H1 (cell line): ENCODE measurements around the gene GPSM1. TPM values are rescaled to one million over a fixed set of nuclear protein-coding genes. Genes with fewer than 3 reads are reported as not detected.

Experiments used
- CTCF ChIA-PET: fragments of 300-600 bp; sonication (Branson Sonifier 250); formaldehyde crosslinking; loops from one replicate; lab custom pipeline; 2021; ENCODE audit not compliant: partially characterized antibody; lab: Charles Lee
- POLR2A ChIA-PET: fragments of 300-600 bp; sonication (Branson Sonifier 250); formaldehyde crosslinking; loops from one replicate; lab custom pipeline; 2021; ENCODE audit warnings: inconsistent platforms; ENCODE audit not compliant: partially characterized antibody; lab: Charles Lee
- DNase-seq, 2 experiments: peaks; one replicate each; pipeline versions ENCODE4 v3.0.0 to v3.0.0-alpha.2; 2010 to 2022; ENCODE audit warnings: low spot score in 2 of 2, low read depth in 1 of 2, mixed read lengths in 1 of 2
- FAIRE-seq: peaks from 2 replicates; lab custom pipeline; 2011; peaks lifted over from hg19 to GRCh38; lab: Jason Lieb, UNC
- H2AFZ ChIP-seq: 2 replicates; pipeline ENCODE4 v1.8.1; 2012; ENCODE audit warnings: low read length, inconsistent platforms
- H2AK5ac ChIP-seq: 2 replicates; pipeline ENCODE4 v1.6.1; 2013; ENCODE audit warnings: low read depth, low read length
- H2BK120ac ChIP-seq: replicated peaks from 2 replicates; pipeline ENCODE3; 2013; ENCODE audit warnings: low read depth, low read length, inconsistent platforms
- H2BK12ac ChIP-seq: 2 replicates; pipeline ENCODE4 v1.6.1; 2013; ENCODE audit warnings: low read depth, low read length
- H2BK15ac ChIP-seq: 2 replicates; pipeline ENCODE4 v1.6.1; 2013; ENCODE audit warnings: low read length
- H2BK20ac ChIP-seq: 2 replicates; pipeline ENCODE4 v1.6.1; 2013; ENCODE audit warnings: low read length
- H2BK5ac ChIP-seq: 2 replicates; pipeline ENCODE4 v1.6.1; 2013; ENCODE audit warnings: low read depth, low read length
- H3K14ac ChIP-seq: 2 replicates; pipeline ENCODE4 v1.6.1; 2013; ENCODE audit warnings: inconsistent platforms; ENCODE audit not compliant: insufficient read length
- H3K18ac ChIP-seq: 2 replicates; pipeline ENCODE4 v1.6.1; 2013; ENCODE audit warnings: low read length; ENCODE audit errors: extremely low read depth
- H3K23ac ChIP-seq: 2 replicates; pipeline ENCODE4 v1.6.1; 2013; ENCODE audit warnings: inconsistent platforms; ENCODE audit not compliant: insufficient read length
- H3K23me2 ChIP-seq: 2 replicates; pipeline ENCODE4 v1.6.1; 2013; ENCODE audit warnings: low read depth, low read length
- H3K27ac ChIP-seq: 2 replicates; pipeline ENCODE4 v1.6.1; 2011; ENCODE audit warnings: low read depth, low read length, inconsistent platforms
- H3K27me3 ChIP-seq, 4 experiments: replicated peaks in 1 of 4; 1 replicate in 1 of 4; 2 replicates in 3 of 4; pipeline versions ENCODE4 v1.6.1 to v1.8.1; 2011 to 2013; ENCODE audit warnings: low read length in 3 of 4, mild to moderate bottlenecking in 3 of 4, inconsistent platforms in 2 of 4, mixed read lengths in 2 of 4, moderate library complexity in 1 of 4; ENCODE audit not compliant: control insufficient read depth in 3 of 4, insufficient read depth in 3 of 4; ENCODE audit errors: extremely low read depth in 1 of 4
- H3K36me3 ChIP-seq, 4 experiments: 2 replicates each; pipeline versions ENCODE4 v1.6.1 to v1.8.1; 2011 to 2013; ENCODE audit warnings: mild to moderate bottlenecking in 4 of 4, low read length in 3 of 4, moderate library complexity in 2 of 4, control low read depth in 1 of 4, inconsistent platforms in 1 of 4; ENCODE audit not compliant: insufficient read depth in 4 of 4, control insufficient read depth in 2 of 4
- H3K4ac ChIP-seq: replicated peaks from 2 replicates; pipeline ENCODE3; 2013; ENCODE audit warnings: low read length, low read depth, mixed read lengths, inconsistent platforms; ENCODE audit not compliant: insufficient read length
- H3K4me1 ChIP-seq, 4 experiments: replicated peaks in 1 of 4; 1 replicate in 1 of 4; 2 replicates in 3 of 4; pipeline versions ENCODE4 v1.6.1 to v1.8.1; 2011 to 2013; ENCODE audit warnings: low read length in 3 of 4, inconsistent platforms in 2 of 4, mixed read lengths in 1 of 4; ENCODE audit not compliant: insufficient read depth in 4 of 4, control insufficient read depth in 3 of 4
- H3K4me2 ChIP-seq, 2 experiments: 2 replicates each; pipeline versions ENCODE4 v1.6.1 to v1.8.1; 2011 to 2013; ENCODE audit warnings: low read depth in 2 of 2, low read length in 2 of 2, control low read depth in 1 of 2, inconsistent platforms in 1 of 2, mild to moderate bottlenecking in 1 of 2; ENCODE audit not compliant: insufficient read depth in 1 of 2
- H3K4me3 ChIP-seq, 4 experiments: fragments of 200-600, 300-600 bp in 1 of 4; sonication (generic), shearing (Covaris generic), sonication (Bioruptor Twin) in 1 of 4; 2 replicates each; pipeline versions ENCODE4 v1.5.1 to v1.8.1; 2011 to 2016; ENCODE audit warnings: low read length in 4 of 4, low read depth in 3 of 4, control low read depth in 2 of 4, inconsistent platforms in 2 of 4, mild to moderate bottlenecking in 2 of 4, mixed read lengths in 1 of 4, moderate library complexity in 1 of 4; ENCODE audit not compliant: insufficient read depth in 2 of 4; ENCODE audit errors: extremely low read depth in 1 of 4
- H3K56ac ChIP-seq: replicated peaks from 2 replicates; pipeline ENCODE3; 2013; ENCODE audit warnings: low read depth, mild to moderate bottlenecking, mixed read lengths, low read length, inconsistent platforms; ENCODE audit not compliant: insufficient read length
- H3K79me1 ChIP-seq: 2 replicates; pipeline ENCODE4 v1.6.1; 2013; ENCODE audit warnings: low read depth, low read length, control low read depth
- H3K79me2 ChIP-seq, 2 experiments: 2 replicates each; pipeline versions ENCODE4 v1.6.1 to v1.8.1; 2012 to 2013; ENCODE audit warnings: low read length in 2 of 2, mild to moderate bottlenecking in 2 of 2, inconsistent platforms in 1 of 2; ENCODE audit not compliant: insufficient read depth in 2 of 2, control insufficient read depth in 1 of 2
- H3K9ac ChIP-seq, 4 experiments: replicated peaks in 1 of 4; 1 replicate in 1 of 4; 2 replicates in 3 of 4; pipeline versions ENCODE4 v1.6.1 to v1.8.1; 2011 to 2013; ENCODE audit warnings: low read depth in 3 of 4, low read length in 3 of 4, control low read depth in 2 of 4, mild to moderate bottlenecking in 2 of 4, moderate library complexity in 2 of 4, inconsistent platforms in 1 of 4; ENCODE audit errors: extremely low read depth in 1 of 4
- H3K9me3 ChIP-seq, 2 experiments: 2 replicates each; pipeline versions ENCODE4 v1.6.1 to v1.8.1; 2012 to 2013; ENCODE audit warnings: mild to moderate bottlenecking in 2 of 2, moderate library complexity in 2 of 2, control low read depth in 1 of 2, inconsistent platforms in 1 of 2, low read depth in 1 of 2, low read length in 1 of 2, mixed read lengths in 1 of 2; ENCODE audit not compliant: insufficient read depth in 2 of 2
- H4K20me1 ChIP-seq, 2 experiments: replicated peaks in 1 of 2; 2 replicates each; pipeline versions ENCODE3 to v1.8.1; 2011 to 2013; ENCODE audit warnings: inconsistent platforms in 2 of 2, low read length in 2 of 2, mild to moderate bottlenecking in 1 of 2; ENCODE audit not compliant: insufficient read depth in 2 of 2, control insufficient read depth in 1 of 2
- H4K5ac ChIP-seq: 2 replicates; pipeline ENCODE4 v1.6.1; 2013; ENCODE audit warnings: low read length, low read depth, mixed read lengths, inconsistent platforms; ENCODE audit not compliant: insufficient read length
- H4K8ac ChIP-seq: 2 replicates; pipeline ENCODE4 v1.8.0; 2013; ENCODE audit warnings: mild to moderate bottlenecking, moderate library complexity, low read length, inconsistent platforms; ENCODE audit not compliant: insufficient read depth; ENCODE audit errors: extremely low read depth
- H4K91ac ChIP-seq: replicated peaks from 2 replicates; pipeline ENCODE3; 2013; ENCODE audit warnings: low read length, mixed read lengths, inconsistent platforms; ENCODE audit not compliant: insufficient read length
- FOSL1 ChIP-seq: IDR thresholded peaks from 2 replicates; pipeline ENCODE4 v1.6.1; 2011; ENCODE audit warnings: mild to moderate bottlenecking, low read depth, low read length, moderate library complexity; ENCODE audit not compliant: insufficient read depth
- NANOG ChIP-seq: IDR thresholded peaks from 2 replicates; pipeline ENCODE4 v1.6.1; 2011; ENCODE audit warnings: low read length, low read depth, mild to moderate bottlenecking, inconsistent platforms; ENCODE audit not compliant: insufficient read depth, poor library complexity, severe bottlenecking
- WGBS, 2 experiments: shearing (Covaris generic) in 1 of 2; methylation state at CpG; one replicate each; pipeline versions ENCODE4 v1.1.6 to v1.1.7; 2013 to 2015; ENCODE audit warnings: low lambda C conversion rate in 2 of 2, mixed read lengths in 2 of 2, inconsistent platforms in 1 of 2, low coverage in 1 of 2, missing lambda C conversion rate in 1 of 2; ENCODE audit not compliant: insufficient replicate concordance in 2 of 2, insufficient coverage in 1 of 2, insufficient read length in 1 of 2; ENCODE audit errors: extremely low coverage in 1 of 2, missing lambda C conversion rate in 1 of 2; 5-methylcytosine and 5-hydroxymethylcytosine counted together
- polyA plus RNA-seq, 7 experiments: library from polyadenylated mRNA; depleted of rRNA in 3 of 7; stranded (reverse) in 5 of 7; unstranded in 2 of 7; fragments of >200 nt in 5 of 7; fragments of 200-250 nt in 2 of 7; gene quantifications; 1 replicate in 5 of 7; 2 replicates in 1 of 7; 4 replicates in 1 of 7; pipeline versions ENCODE4 v1.2.1 to v1.2.3, GENCODE V29; 2011 to 2013; ENCODE audit warnings: missing spikeins in 2 of 7, mixed read lengths in 2 of 7
- total RNA-seq: library from RNA; stranded (reverse); fragmentation: NEBNext Ultra II Directional; extraction: Animal tissue kit (Norgen Biotek cat#: 25700); gene quantifications from 2 replicates; pipeline ENCODE4 v1.2.1, GENCODE V29; 2021

GPSM1 gene
- total and polyA plus RNA-seq, 2 of the 8 experiments (the other 6 are each of a cell fraction or from before 2014, with no cell fraction given): 12.8 to 18.0 TPM

DNA sequence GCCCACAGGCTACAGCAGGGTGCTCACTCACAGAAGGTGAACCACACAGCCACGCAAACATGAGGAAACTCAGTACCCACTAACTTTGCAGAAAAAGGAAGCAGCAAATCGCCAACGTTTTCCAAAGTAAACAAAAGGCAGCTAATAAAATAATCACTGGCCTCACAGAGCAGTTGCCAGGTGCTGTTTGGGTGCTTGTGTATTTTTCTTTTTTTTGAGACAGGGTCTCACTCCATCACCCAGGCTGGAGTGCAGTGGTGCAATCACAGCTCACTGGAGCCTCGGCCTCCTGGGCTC, 68.8 kb downstream of the GPSM1 start:
- no peak overlapping the region for H3K27ac ChIP-seq
- H2BK20ac ChIP-seq: no peak overlapping the region
- H2BK5ac ChIP-seq: no peak overlapping the region
- peaks cover 0 to 26% of the 10 kb centered on the region in 2 experiments; a peak in 2 of 4 replicates for H3K79me2 ChIP-seq
- H2BK120ac ChIP-seq: no peak overlapping the region
- H3K23me2 ChIP-seq: peaks cover 6% of the 10 kb centered on the region; the same call in 1 of the 2 replicates
- H4K91ac ChIP-seq: no peak overlapping the region
- H3K56ac ChIP-seq: no peak overlapping the region
- H4K5ac ChIP-seq: no peak overlapping the region
- no peak overlapping the region for H3K4me3 ChIP-seq
- H2AK5ac ChIP-seq: no peak overlapping the region
- no peak overlapping the region for H3K4me2 ChIP-seq
- no peak overlapping the region for H3K9ac ChIP-seq
- no peak overlapping the region for H3K14ac ChIP-seq
- H3K4me1 ChIP-seq: peaks cover 0 to 10% (median 7%) of the 10 kb centered on the region in 4 experiments; a peak in 5 of 7 replicates
- H3K9me3 ChIP-seq: no peaks in the 10 kb centered on the region
- H2BK12ac ChIP-seq: no peak overlapping the region
- peaks cover 39 to 62% (median 60%) of the 10 kb centered on the region in 4 experiments for H3K36me3 ChIP-seq
- H3K18ac ChIP-seq: no peak overlapping the region
- FAIRE-seq (no peak), DNase-seq (no peak)
- peaks cover 6 to 12% of the 10 kb centered on the region in 2 experiments for H4K20me1 ChIP-seq
- no peak overlapping the region for H3K23ac ChIP-seq
- WGBS, 2 experiments: 78% methylated on average over 3 of the region's 4 CpGs; no CpG with 5 or more reads in 1 of the 2 experiments
- no peak overlapping the region for H2AFZ ChIP-seq
- no peak overlapping the region for H2BK15ac ChIP-seq
- peaks cover 10% of the 10 kb centered on the region; the same call in 1 of the 2 replicates for H3K79me1 ChIP-seq
- no peak for TF ChIP-seq FOSL1
- TF ChIP-seq NANOG: no peak
- H3K27me3 ChIP-seq: no peaks in the 10 kb centered on the region
- ChIA-PET CTCF (interaction anchor here (1.0 to 1.6 kb wide), 4 partner anchors 13 to 33 kb away, joined by 3 to 6 read pairs (median 4); partner anchors contain the start of gene DNLZ), POLR2A (interaction anchor here (1.0 to 14.6 kb wide), 6 partner anchors 9 to 90 kb away, joined by 3 to 139 read pairs (median 41); partner anchors contain the start of genes CARD9, DNLZ, ENTR1 and PMPCA)
- H4K8ac ChIP-seq: no peak overlapping the region
- no peak overlapping the region for H3K4ac ChIP-seq
